Keratinocyte (primary cell): ENCODE results near the gene ARHGDIA.

Experiments
- EZH2 ChIP-seq: IDR thresholded peaks from one replicate; pipeline ENCODE4 v1.6.1; 2012; ENCODE audit warnings: inconsistent platforms, mild to moderate bottlenecking, low read length, moderate library complexity
- TF ChIP-seq, protein P1 (sequence below), 3 experiments: IDR thresholded peaks in 1 of 3; conservative IDR thresholded peaks in 1 of 3; optimal IDR thresholded peaks in 1 of 3; 2 replicates in 2 of 3; 3 replicates in 1 of 3; pipeline versions ENCODE3 to v1.5.1; 2011; ENCODE audit warnings: low read length in 3 of 3, mild to moderate bottlenecking in 3 of 3, moderate library complexity in 2 of 3, control low read depth in 1 of 3, inconsistent platforms in 1 of 3; ENCODE audit not compliant: insufficient read depth in 2 of 3; ENCODE audit errors: extremely low read depth in 1 of 3

DNA sequence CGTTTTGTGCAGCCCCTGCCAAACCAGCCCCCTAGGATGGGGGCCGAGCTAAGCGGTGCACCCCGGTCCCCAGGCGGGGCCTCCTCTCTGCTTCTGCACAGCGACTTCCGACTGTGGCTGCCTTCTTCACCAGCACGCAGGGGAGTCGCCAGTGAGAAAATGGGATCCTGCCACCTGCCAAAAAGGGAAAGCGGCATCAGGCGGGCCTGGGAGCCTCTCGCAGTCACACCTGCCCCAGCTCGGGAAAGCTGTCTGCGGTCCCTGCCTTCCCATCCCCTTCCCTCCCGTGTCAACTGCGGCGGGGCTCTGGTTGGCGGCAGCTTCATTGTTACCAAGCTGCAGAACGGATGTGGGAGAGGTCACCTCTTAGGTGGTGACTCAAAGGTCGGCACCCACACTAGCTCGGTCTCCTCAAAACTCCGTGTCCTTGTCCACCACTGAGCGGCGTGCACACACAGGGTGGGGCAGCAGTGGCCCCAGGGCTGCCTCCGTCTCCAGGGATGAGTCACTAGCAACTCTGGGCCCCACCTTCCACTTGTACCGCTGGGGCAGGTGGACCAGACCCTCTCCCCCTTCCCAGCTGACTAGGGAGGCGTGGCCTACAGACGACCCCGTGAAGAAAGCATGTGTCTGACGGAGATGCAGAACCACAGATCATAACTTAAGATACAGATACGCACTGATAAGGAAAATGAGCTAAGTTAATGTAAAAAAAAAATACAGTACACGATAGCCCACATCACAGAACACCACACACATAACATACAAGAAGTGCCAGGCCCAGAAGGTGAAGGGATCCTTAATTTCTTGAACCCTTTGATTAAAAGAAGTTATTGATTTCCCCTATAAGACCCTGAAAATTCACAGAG, 41.5 kb upstream of the ARHGDIA start:
- TF ChIP-seq, protein P1, sequence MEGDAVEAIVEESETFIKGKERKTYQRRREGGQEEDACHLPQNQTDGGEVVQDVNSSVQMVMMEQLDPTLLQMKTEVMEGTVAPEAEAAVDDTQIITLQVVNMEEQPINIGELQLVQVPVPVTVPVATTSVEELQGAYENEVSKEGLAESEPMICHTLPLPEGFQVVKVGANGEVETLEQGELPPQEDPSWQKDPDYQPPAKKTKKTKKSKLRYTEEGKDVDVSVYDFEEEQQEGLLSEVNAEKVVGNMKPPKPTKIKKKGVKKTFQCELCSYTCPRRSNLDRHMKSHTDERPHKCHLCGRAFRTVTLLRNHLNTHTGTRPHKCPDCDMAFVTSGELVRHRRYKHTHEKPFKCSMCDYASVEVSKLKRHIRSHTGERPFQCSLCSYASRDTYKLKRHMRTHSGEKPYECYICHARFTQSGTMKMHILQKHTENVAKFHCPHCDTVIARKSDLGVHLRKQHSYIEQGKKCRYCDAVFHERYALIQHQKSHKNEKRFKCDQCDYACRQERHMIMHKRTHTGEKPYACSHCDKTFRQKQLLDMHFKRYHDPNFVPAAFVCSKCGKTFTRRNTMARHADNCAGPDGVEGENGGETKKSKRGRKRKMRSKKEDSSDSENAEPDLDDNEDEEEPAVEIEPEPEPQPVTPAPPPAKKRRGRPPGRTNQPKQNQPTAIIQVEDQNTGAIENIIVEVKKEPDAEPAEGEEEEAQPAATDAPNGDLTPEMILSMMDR (optimal IDR thresholded peaks at IDR 0.05 in 1 of 3, IDR thresholded peaks at IDR 0.05 in 1 of 3, conservative IDR thresholded peaks at IDR 0.05 in 1 of 3; ENCODE audit: extremely low read depth in 1 of 3, insufficient read depth in 2 of 3, low read length in 3 of 3) = peak in 1 of 3 experiments; percentile 43
- no peak for TF ChIP-seq EZH2
